Astrocyte (in vitro differentiated cells and primary cell): ENCODE data around the gene BNIPL. TPM values are rescaled to one million over a fixed set of nuclear protein-coding genes. Genes with fewer than 3 reads are reported as not detected.

Experiments used
- DNase-seq: peaks from one replicate; pipeline ENCODE4 v3.0.0-alpha.2; 2010; ENCODE audit warnings: low read depth
- FAIRE-seq: peaks from 2 replicates; lab custom pipeline; 2011; peaks lifted over from hg19 to GRCh38; lab: Jason Lieb, UNC
- H2AFZ ChIP-seq: 2 replicates; pipeline ENCODE4 v1.6.0; 2012; ENCODE audit warnings: low read depth, low read length, inconsistent platforms
- H3K27ac ChIP-seq: 2 replicates; pipeline ENCODE4 v1.5.1; 2011; ENCODE audit warnings: low read depth, low read length, inconsistent platforms
- H3K27me3 ChIP-seq: 2 replicates; pipeline ENCODE4 v1.6.0; 2011; ENCODE audit warnings: low read length, inconsistent platforms; ENCODE audit not compliant: insufficient read depth
- H3K36me3 ChIP-seq: 2 replicates; pipeline ENCODE4 v1.5.1; 2011; ENCODE audit warnings: low read length, inconsistent platforms; ENCODE audit not compliant: insufficient read depth
- H3K4me1 ChIP-seq: 2 replicates; pipeline ENCODE4 v1.5.1; 2011; ENCODE audit warnings: low read length, inconsistent platforms; ENCODE audit not compliant: insufficient read depth
- H3K4me2 ChIP-seq: 2 replicates; pipeline ENCODE4 v1.6.0; 2012; ENCODE audit warnings: low read length, inconsistent platforms
- H3K4me3 ChIP-seq: 2 replicates; pipeline ENCODE4 v1.5.1; 2011; ENCODE audit warnings: low read depth, mild to moderate bottlenecking, low read length, inconsistent platforms; ENCODE audit not compliant: insufficient read depth
- H3K79me2 ChIP-seq: 2 replicates; pipeline ENCODE4 v1.6.0; 2012; ENCODE audit warnings: mild to moderate bottlenecking, low read length, inconsistent platforms; ENCODE audit not compliant: insufficient read depth
- H3K9ac ChIP-seq: 2 replicates; pipeline ENCODE4 v1.6.0; 2012; ENCODE audit warnings: mild to moderate bottlenecking, low read length, inconsistent platforms
- H3K9me3 ChIP-seq: 2 replicates; pipeline ENCODE4 v1.5.1; 2012; ENCODE audit warnings: low read depth, mild to moderate bottlenecking, low read length, inconsistent platforms; ENCODE audit not compliant: insufficient read depth
- H4K20me1 ChIP-seq: 2 replicates; pipeline ENCODE4 v1.6.0; 2012; ENCODE audit warnings: low read length, inconsistent platforms; ENCODE audit not compliant: insufficient read depth
- H3K27ac Mint-ChIP-seq: one replicate; pipeline ENCODE4 v1.8.0; 2021; ENCODE audit warnings: mild to moderate bottlenecking, mixed read lengths; ENCODE audit not compliant: unreplicated experiment
- H3K27me3 Mint-ChIP-seq: one replicate; pipeline ENCODE4 v1.8.0; 2021; ENCODE audit warnings: low read depth, mixed read lengths; ENCODE audit not compliant: unreplicated experiment
- H3K36me3 Mint-ChIP-seq: one replicate; pipeline ENCODE4 v1.8.0; 2021; ENCODE audit warnings: low read depth, mixed read lengths; ENCODE audit not compliant: unreplicated experiment
- H3K4me1 Mint-ChIP-seq: one replicate; pipeline ENCODE4 v1.8.0; 2021; ENCODE audit warnings: low read depth, mixed read lengths; ENCODE audit not compliant: unreplicated experiment
- H3K4me3 Mint-ChIP-seq: one replicate; pipeline ENCODE4 v1.8.0; 2021; ENCODE audit warnings: mild to moderate bottlenecking, moderate library complexity, mixed read lengths; ENCODE audit not compliant: unreplicated experiment
- H3K9me3 Mint-ChIP-seq: one replicate; pipeline ENCODE4 v1.8.0; 2021; ENCODE audit warnings: mild to moderate bottlenecking, mixed read lengths; ENCODE audit not compliant: unreplicated experiment
- EZH2 ChIP-seq: IDR thresholded peaks from 2 replicates; pipeline ENCODE4 v1.6.1; 2012; ENCODE audit warnings: mild to moderate bottlenecking, low read length, inconsistent platforms; ENCODE audit not compliant: insufficient read depth
- total RNA-seq: library from RNA; stranded (reverse); gene quantifications from 2 replicates; pipeline ENCODE4 v1.2.1, GENCODE V29; 2021
- TF ChIP-seq, protein P1 (sequence below): IDR thresholded peaks from 2 replicates; pipeline ENCODE4 v1.5.1; 2011; ENCODE audit warnings: low read depth, mild to moderate bottlenecking, inconsistent platforms, low read length, moderate library complexity; ENCODE audit not compliant: insufficient read depth

BNIPL gene
- total RNA-seq, 1 donor from 2014 or later, result 0.73 TPM

- peak overlapping the region; percentile 26 for H3K27ac Mint-ChIP-seq
- FAIRE-seq, result no peak
- no peak overlapping the region for H3K27ac ChIP-seq
- no peak for DNase-seq
- no peak overlapping the region for H3K4me3 ChIP-seq
- no peak overlapping the region for H2AFZ ChIP-seq
- H3K9me3 ChIP-seq, result no peaks in the 10 kb centered on the region
- H3K4me3 Mint-ChIP-seq, result no peak overlapping the region
- no peaks in the 10 kb centered on the region for H3K27me3 Mint-ChIP-seq
- H3K4me2 ChIP-seq, result no peak overlapping the region
- H3K79me2 ChIP-seq, result peaks cover 28% of the 10 kb centered on the region
- no peaks in the 10 kb centered on the region for H3K9me3 Mint-ChIP-seq
- H3K36me3 Mint-ChIP-seq, result peaks cover 21% of the 10 kb centered on the region
- peaks cover 12% of the 10 kb centered on the region for H3K4me1 ChIP-seq
- no peaks in the 10 kb centered on the region for H3K27me3 ChIP-seq
- H3K9ac ChIP-seq, result no peak overlapping the region
- TF ChIP-seq EZH2, result no peak
- TF ChIP-seq, protein P1, sequence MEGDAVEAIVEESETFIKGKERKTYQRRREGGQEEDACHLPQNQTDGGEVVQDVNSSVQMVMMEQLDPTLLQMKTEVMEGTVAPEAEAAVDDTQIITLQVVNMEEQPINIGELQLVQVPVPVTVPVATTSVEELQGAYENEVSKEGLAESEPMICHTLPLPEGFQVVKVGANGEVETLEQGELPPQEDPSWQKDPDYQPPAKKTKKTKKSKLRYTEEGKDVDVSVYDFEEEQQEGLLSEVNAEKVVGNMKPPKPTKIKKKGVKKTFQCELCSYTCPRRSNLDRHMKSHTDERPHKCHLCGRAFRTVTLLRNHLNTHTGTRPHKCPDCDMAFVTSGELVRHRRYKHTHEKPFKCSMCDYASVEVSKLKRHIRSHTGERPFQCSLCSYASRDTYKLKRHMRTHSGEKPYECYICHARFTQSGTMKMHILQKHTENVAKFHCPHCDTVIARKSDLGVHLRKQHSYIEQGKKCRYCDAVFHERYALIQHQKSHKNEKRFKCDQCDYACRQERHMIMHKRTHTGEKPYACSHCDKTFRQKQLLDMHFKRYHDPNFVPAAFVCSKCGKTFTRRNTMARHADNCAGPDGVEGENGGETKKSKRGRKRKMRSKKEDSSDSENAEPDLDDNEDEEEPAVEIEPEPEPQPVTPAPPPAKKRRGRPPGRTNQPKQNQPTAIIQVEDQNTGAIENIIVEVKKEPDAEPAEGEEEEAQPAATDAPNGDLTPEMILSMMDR, result no peak
- peaks cover 64% of the 10 kb centered on the region for H4K20me1 ChIP-seq
- peaks cover 20% of the 10 kb centered on the region for H3K4me1 Mint-ChIP-seq
- H3K36me3 ChIP-seq, result peaks cover 51% of the 10 kb centered on the region
These were observed 15.1 kb downstream of the BNIPL start for GRCh38 chr1:151051356-151052009.

- peaks cover 28% of the 10 kb centered on the region for H3K36me3 Mint-ChIP-seq
- Histone ChIP-seq H3K36me3 (peaks cover 56% of the 10 kb centered on the region), H3K4me2 (no peak overlapping the region), H3K79me2 (peaks cover 64% of the 10 kb centered on the region), H3K9ac (peak overlapping the region; percentile 98), H2AFZ (no peak overlapping the region), H3K4me1 (peaks cover 21% of the 10 kb centered on the region), H3K4me3 (no peak overlapping the region), H3K27me3 (no peaks in the 10 kb centered on the region), H3K9me3 (no peaks in the 10 kb centered on the region), H3K27ac (no peak overlapping the region), H4K20me1 (peaks cover 89% of the 10 kb centered on the region)
- H3K9me3 Mint-ChIP-seq, result no peaks in the 10 kb centered on the region
- peak overlapping the region; percentile 1 for H3K27ac Mint-ChIP-seq
- peaks cover 30% of the 10 kb centered on the region for H3K4me1 Mint-ChIP-seq
- no peak for FAIRE-seq
- no peak for TF ChIP-seq EZH2
- TF ChIP-seq, protein P1, result no peak
- no peaks in the 10 kb centered on the region for H3K27me3 Mint-ChIP-seq
- no peak for DNase-seq
- peak overlapping the region; percentile 5 for H3K4me3 Mint-ChIP-seq
These were observed 18.7 kb downstream of the BNIPL start for GRCh38 chr1:151054971-151055547.

DNA sequence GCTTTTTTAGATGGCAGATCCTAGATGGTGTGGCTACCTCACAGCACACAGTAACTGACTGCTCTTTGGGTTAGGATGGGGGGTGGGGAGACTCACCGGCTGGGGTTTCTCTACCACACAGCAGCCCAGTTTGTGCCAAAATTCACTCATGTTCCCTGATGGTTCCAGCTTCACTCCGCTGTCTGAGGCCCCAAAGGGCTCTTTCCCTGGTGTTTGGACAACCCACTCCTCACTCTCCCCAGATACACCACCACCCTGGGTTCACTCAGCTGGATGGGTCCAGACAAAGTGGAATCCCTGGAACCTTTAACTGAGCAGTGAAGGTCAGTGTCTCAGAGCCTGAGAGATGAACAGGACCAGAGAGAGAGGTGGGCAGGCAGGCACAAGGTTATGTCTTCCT lies 19.2 kb downstream of the BNIPL start:
- Histone ChIP-seq H3K4me1 (peaks cover 21% of the 10 kb centered on the region), H3K9ac (peak overlapping the region; percentile 98), H3K9me3 (no peaks in the 10 kb centered on the region), H3K36me3 (peaks cover 56% of the 10 kb centered on the region), H2AFZ (no peak overlapping the region), H3K27ac (no peak overlapping the region), H3K27me3 (no peaks in the 10 kb centered on the region), H3K4me3 (no peak overlapping the region), H3K4me2 (peak overlapping the region; percentile 99), H3K79me2 (peaks cover 69% of the 10 kb centered on the region), H4K20me1 (peaks cover 84% of the 10 kb centered on the region)
- H3K9me3 Mint-ChIP-seq, result no peaks in the 10 kb centered on the region
- no peak for TF ChIP-seq EZH2
- TF ChIP-seq, protein P1, result no peak
- peaks cover 30% of the 10 kb centered on the region for H3K4me1 Mint-ChIP-seq
- H3K27me3 Mint-ChIP-seq, result no peaks in the 10 kb centered on the region
- no peak for FAIRE-seq
- no peak for DNase-seq
- H3K4me3 Mint-ChIP-seq, result peak overlapping the region; percentile 95
- peaks cover 28% of the 10 kb centered on the region for H3K36me3 Mint-ChIP-seq
- H3K27ac Mint-ChIP-seq, result peak overlapping the region; percentile 60
